Fibroblast of peridontal ligament (primary cell): Measurements from ENCODE around the gene MLLT1.

Experiments
- DNase-seq: peaks from one replicate; pipeline ENCODE4 v3.0.0-alpha.2; 2010; ENCODE audit errors: extremely low read depth

MLLT1 gene

DNA sequence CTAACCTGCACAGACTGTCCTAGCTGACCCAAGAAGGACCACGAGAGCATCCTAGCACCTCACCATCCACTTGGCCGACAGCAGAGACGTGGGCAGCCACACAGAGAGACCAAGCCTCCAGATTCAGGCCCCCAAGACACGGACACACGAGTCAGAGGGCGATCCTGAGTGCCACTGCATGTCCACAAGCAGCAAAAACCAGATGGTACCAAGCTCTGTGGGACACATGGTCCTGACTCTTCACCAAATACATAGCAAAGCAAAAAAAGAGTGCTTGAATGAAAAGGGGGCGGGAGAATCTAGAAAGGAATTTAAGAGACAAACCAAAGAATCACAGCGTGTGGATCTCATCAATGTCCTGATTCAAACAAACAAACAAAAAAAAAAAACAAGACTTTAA, 45.2 kb downstream of the MLLT1 start:
- no peak for DNase-seq

GRCh38 chr19:6233827-6234511, 45.8 kb downstream of the MLLT1 start:
- no peak for DNase-seq

DNA sequence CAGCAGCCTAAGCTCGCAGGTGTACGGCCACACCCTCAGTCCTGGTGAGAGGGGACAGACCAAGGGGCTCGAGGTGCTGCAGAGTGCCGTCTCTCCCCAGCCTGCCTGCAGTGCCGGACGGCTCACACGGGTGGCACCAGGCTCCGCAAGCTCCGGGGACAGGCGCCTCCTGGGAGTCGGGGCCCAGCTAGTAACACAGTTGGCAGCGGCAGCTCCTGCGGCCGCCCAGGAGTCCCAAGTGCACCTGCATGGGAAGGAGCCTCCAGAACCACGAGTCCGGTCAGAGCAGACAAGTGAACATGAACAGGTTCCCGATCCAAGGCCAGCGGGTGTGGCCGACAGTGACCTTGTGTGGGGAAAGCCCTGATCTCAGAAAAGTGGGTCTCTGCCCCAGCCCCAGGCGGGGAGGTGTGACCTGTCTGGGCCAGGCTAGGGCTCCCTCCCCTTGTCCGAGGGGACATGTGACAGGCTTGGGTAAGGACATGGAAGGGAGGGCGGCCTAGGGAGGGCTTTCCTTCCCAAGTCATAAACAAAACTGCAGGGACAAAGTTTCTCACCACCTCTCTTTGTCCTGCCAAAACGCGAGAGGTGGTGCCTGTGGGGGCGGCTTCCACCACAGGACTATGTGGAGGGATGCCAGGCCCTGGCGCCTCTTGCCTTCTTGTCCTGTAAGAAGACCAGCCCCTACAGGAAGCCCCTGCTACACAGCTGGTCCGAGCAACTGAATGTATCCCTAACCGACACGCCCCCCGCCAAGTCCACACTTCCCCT, 46.5 kb downstream of the MLLT1 start:
- DNase-seq: no peak

DNA sequence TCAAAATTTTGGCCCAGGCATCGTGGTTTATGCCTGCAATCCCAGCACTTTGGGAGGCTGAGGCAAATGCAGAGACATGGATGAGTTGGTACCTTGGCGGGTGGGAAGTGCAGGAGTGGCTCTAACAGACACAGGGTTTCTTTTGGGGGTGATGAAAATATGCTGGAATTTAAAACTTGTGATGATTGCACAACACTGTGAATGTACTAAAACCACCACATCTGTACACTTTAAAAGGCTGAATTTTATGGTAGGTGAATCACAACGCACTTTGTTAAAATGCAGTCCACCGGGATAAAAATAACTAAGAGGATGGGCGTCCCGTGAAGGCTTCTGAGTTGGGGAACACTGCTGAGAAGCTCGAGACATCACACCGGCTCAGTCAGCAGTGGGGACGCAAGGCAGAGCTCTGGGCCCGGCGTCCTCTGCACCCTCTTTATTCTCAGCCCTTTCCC, 47.1 kb downstream of the MLLT1 start:
- DNase-seq: peak; percentile 84

GRCh38 chr19:6230991-6231448, 48.8 kb downstream of the MLLT1 start:
- no peak for DNase-seq

- DNase-seq: no peak
Observed at GRCh38 chr19:6229951-6230712, 49.6 kb downstream of the MLLT1 start.

GRCh38 chr19:6229216-6229913, 50.4 kb downstream of the MLLT1 start:
- DNase-seq: no peak

DNA sequence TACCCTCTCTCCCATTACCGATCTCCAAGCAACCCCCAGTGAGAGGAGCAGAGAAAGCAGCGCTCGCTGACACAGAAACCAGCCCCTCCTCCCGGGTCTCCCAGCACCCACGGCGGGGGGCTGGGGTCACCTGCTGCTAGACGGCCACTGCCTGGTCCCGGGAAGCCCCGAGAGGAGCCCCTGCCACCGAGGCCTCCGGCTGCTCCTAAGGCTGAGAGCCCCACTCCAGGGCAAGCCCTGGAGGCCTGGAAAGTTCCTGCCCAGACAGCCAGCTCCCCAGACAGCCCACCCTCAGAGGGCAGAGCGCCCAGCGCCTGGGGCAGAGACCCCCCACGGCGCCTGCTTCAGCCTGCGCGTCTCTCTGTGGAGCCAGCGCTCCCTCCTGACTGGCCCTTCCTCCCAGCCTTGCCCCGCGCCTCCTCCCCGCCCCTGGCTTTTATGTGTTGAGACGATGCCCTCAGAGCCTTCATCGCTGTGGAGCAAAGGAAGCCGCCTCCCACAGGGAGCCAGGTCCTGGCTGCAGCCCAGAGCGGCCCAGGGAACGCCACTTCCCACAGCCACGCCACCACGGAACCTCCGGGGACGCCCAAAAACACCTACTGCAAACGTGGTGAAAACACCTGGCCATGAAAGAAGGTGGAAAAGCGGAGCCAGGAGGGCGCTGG, 51.1 kb downstream of the MLLT1 start:
- DNase-seq: no peak

- DNase-seq: no peak
Observed at GRCh38 chr19:6227936-6228325, 51.8 kb downstream of the MLLT1 start.

GRCh38 chr19:6227156-6227935, 52.4 kb downstream of the MLLT1 start:
- no peak for DNase-seq

GRCh38 chr19:6226444-6227155, 53.2 kb downstream of the MLLT1 start:
- DNase-seq: no peak

- DNase-seq: no peak
Observed at GRCh38 chr19:6226012-6226411, 53.8 kb downstream of the MLLT1 start.

GRCh38 chr19:6225232-6225865, 54.4 kb downstream of the MLLT1 start:
- no peak for DNase-seq

DNA sequence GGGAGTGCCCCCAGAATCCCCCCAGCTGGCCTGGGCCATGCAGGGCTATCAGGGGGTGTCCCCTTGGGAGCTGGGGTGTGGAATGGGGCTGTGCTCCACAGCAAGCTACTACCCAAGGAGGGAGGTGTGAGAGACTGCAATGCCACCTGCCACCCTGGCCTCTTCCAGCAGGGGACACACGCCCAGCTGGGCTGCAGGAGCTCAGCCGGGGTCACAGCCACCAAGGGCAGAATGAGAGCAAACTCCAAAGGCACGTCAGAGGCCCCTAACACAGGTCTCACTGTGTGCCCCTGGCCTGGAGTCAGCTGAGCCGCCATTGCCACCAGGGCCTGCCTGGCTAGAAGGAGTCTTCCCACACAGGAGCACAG, 55.5 kb downstream of the MLLT1 start:
- no peak for DNase-seq

GRCh38 chr19:6223461-6224307, 56.1 kb downstream of the MLLT1 start:
- no peak for DNase-seq

DNA sequence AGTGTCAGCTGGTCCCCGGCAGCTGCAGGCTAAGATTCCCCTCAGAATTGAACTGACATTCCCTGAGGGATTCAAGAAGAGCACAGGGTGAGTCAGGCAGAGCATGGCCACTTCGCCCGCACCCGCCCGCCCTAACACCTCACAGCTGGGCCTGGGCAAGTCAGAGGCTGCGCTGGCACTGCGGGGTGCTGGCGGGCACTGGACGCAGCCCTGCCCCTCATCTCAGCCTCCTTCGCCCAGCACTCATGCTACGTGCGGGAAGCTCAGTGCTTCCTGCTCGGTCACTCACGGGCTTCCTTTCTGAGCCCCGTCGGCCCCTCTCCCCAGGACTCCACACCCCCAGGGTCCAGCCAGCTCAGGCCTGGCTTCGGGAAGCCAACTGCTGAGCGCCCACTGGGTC, 56.9 kb downstream of the MLLT1 start:
- DNase-seq: no peak

GRCh38 chr19:6221878-6222746, 57.7 kb downstream of the MLLT1 start:
- DNase-seq: no peak
